ACHN (cell line): Measurements from ENCODE around the gene RPL28.
"Not testable (repeated sequence)": the region's sequence is repeated elsewhere in the genome, so short reads cannot be mapped to it uniquely, and the experiment has no call there.

Experiments
- DNase-seq: peaks from one replicate; pipeline ENCODE4 v3.0.0-alpha.2; 2015
- in situ Hi-C: cut with HindIII; loops from 2 replicates; pipeline ENCODE4 v1.10.0; 2017; ENCODE audit warnings: low sequenced_read_pairs, low pct_ligation_motif_present, low pct_unique_long_range_greater_than_20kb

Gene RPL28

GRCh38 chr19:55387736-55388497 is 2.2 kb downstream of the RPL28 start:
- in situ Hi-C loops, result no loop called here

GRCh38 chr19:55389386-55390317 is 3.9 kb downstream of the RPL28 start:
- in situ Hi-C loops, result no loop called here
- DNase-seq, result no peak

More at GRCh38 chr19:55387736-55388497, 2.2 kb downstream of the RPL28 start:
- DNase-seq, result no peak

- in situ Hi-C loops, result no loop called here
- DNase-seq, result no peak
Observed at GRCh38 chr19:55390461-55390880, 4.7 kb downstream of the RPL28 start.

GRCh38 chr19:55391191-55391670 is 5.5 kb downstream of the RPL28 start:
- in situ Hi-C loops, result no loop called here
- DNase-seq, result no peak

- in situ Hi-C loops, result no loop called here
- no peak for DNase-seq
Observed at GRCh38 chr19:55391702-55392615, 6.2 kb downstream of the RPL28 start.

GRCh38 chr19:55392820-55393761 is 7.4 kb downstream of the RPL28 start:
- in situ Hi-C loops, result no loop called here
- DNase-seq, result no peak

GRCh38 chr19:55398200-55398925 is 12.6 kb downstream of the RPL28 start:
- DNase-seq, result no peak
- in situ Hi-C loops, result no loop called here

GRCh38 chr19:55400281-55401087 is 14.8 kb downstream of the RPL28 start:
- no peak for DNase-seq
- in situ Hi-C loops, result no loop called here

- in situ Hi-C loops, DNase-seq: not testable (repeated sequence)
Observed at GRCh38 chr19:55401390-55401789, 15.7 kb downstream of the RPL28 start.

GRCh38 chr19:55402509-55402908 is 16.8 kb downstream of the RPL28 start:
- in situ Hi-C loops, result no loop called here
- no peak for DNase-seq

GRCh38 chr19:55405638-55406037 is 19.9 kb downstream of the RPL28 start:
- no peak for DNase-seq
- in situ Hi-C loops, result no loop called here

GRCh38 chr19:55406091-55406825 is 20.5 kb downstream of the RPL28 start:
- in situ Hi-C loops, result no loop called here
- no peak for DNase-seq

GRCh38 chr19:55406826-55407549 is 21.3 kb downstream of the RPL28 start:
- DNase-seq, result no peak

GRCh38 chr19:55407550-55407799 is 21.7 kb downstream of the RPL28 start, which contains the start of gene UBE2S:
Gene UBE2S (minus strand): TSS chr19:55407788. CDS start chr19:55407589, 199 bp downstream.
- DNase-seq, in situ Hi-C loops: not testable (repeated sequence)

More at GRCh38 chr19:55406826-55407549, 21.3 kb downstream of the RPL28 start:
- in situ Hi-C loops, result no loop called here
